Measurements from ENCODE around the gene PDGFA.

- TF ChIP-seq POLR2A (IDR thresholded peaks at IDR 0.05): no peak
- TF ChIP-seq, protein P1, sequence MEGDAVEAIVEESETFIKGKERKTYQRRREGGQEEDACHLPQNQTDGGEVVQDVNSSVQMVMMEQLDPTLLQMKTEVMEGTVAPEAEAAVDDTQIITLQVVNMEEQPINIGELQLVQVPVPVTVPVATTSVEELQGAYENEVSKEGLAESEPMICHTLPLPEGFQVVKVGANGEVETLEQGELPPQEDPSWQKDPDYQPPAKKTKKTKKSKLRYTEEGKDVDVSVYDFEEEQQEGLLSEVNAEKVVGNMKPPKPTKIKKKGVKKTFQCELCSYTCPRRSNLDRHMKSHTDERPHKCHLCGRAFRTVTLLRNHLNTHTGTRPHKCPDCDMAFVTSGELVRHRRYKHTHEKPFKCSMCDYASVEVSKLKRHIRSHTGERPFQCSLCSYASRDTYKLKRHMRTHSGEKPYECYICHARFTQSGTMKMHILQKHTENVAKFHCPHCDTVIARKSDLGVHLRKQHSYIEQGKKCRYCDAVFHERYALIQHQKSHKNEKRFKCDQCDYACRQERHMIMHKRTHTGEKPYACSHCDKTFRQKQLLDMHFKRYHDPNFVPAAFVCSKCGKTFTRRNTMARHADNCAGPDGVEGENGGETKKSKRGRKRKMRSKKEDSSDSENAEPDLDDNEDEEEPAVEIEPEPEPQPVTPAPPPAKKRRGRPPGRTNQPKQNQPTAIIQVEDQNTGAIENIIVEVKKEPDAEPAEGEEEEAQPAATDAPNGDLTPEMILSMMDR (IDR thresholded peaks at IDR 0.05): no peak
Observed at GRCh38 chr7:515628-516027, 4.0 kb downstream of the PDGFA start.
